ENCODE measurements around the gene ADSS1. TPM values are rescaled to one million over a fixed set of nuclear protein-coding genes. Genes with fewer than 3 reads are reported as not detected.

ADSS1 gene
- total RNA-seq, 3 donors from 2014 or later, result 2.0 to 6.0 (median 4.2) TPM

- Histone ChIP-seq H3K36me3 (ENCODE audit: low read depth) (peaks cover 15% of the 10 kb centered on the region), H3K4me1 (ENCODE audit: low read depth) (no peaks in the 10 kb centered on the region), H3K4me3 (no peak overlapping the region), H3K9me3 (no peaks in the 10 kb centered on the region)
- no peak for TF ChIP-seq CTCF (IDR thresholded peaks at IDR 0.05)
- no peak for DNase-seq
- intact Hi-C loops (cut with DNase I, micrococcal nuclease), result no loop called here
- ATAC-seq, result no peak
Observed at GRCh38 chr14:104714681-104715080, 9.3 kb upstream of the ADSS1 start.

- TF ChIP-seq CTCF (IDR thresholded peaks at IDR 0.05), result no peak
- H3K4me1 ChIP-seq (ENCODE audit: low read depth), result no peaks in the 10 kb centered on the region
- H3K36me3 ChIP-seq (ENCODE audit: low read depth), result peaks cover 15% of the 10 kb centered on the region
- intact Hi-C loops (cut with DNase I, micrococcal nuclease), result no loop called here
- no peaks in the 10 kb centered on the region for H3K9me3 ChIP-seq
- H3K4me3 ChIP-seq, result no peak overlapping the region
- ATAC-seq (no peak), DNase-seq (no peak)
Observed at GRCh38 chr14:104715416-104715815, 8.6 kb upstream of the ADSS1 start.

- DNase-seq (no peak), ATAC-seq (no peak)
- H3K36me3 ChIP-seq (ENCODE audit: low read depth), result peaks cover 12% of the 10 kb centered on the region
- no peak for TF ChIP-seq CTCF (IDR thresholded peaks at IDR 0.05)
- intact Hi-C loops (cut with DNase I, micrococcal nuclease), result no loop called here
- H3K4me3 ChIP-seq, result no peak overlapping the region
- no peaks in the 10 kb centered on the region for H3K9me3 ChIP-seq
- H3K4me1 ChIP-seq (ENCODE audit: low read depth), result no peaks in the 10 kb centered on the region
Observed at GRCh38 chr14:104715871-104716270, 8.2 kb upstream of the ADSS1 start.

- peaks cover 7% of the 10 kb centered on the region for H3K36me3 ChIP-seq (ENCODE audit: low read depth)
- ATAC-seq (no peak), DNase-seq (no peak)
- TF ChIP-seq CTCF (IDR thresholded peaks at IDR 0.05), result no peak
- no peaks in the 10 kb centered on the region for H3K9me3 ChIP-seq
- no peak overlapping the region for H3K4me3 ChIP-seq
- H3K4me1 ChIP-seq (ENCODE audit: low read depth), result no peaks in the 10 kb centered on the region
- intact Hi-C loops (cut with DNase I, micrococcal nuclease), result no loop called here
Observed at GRCh38 chr14:104717137-104717536, 6.9 kb upstream of the ADSS1 start.

- no peak for TF ChIP-seq CTCF (IDR thresholded peaks at IDR 0.05)
- peaks cover 7% of the 10 kb centered on the region for H3K36me3 ChIP-seq (ENCODE audit: low read depth)
- H3K4me3 ChIP-seq, result no peak overlapping the region
- H3K4me1 ChIP-seq (ENCODE audit: low read depth), result peaks cover 4% of the 10 kb centered on the region
- intact Hi-C loops (cut with DNase I, micrococcal nuclease), result no loop called here
- no peak for DNase-seq
- H3K9me3 ChIP-seq, result no peaks in the 10 kb centered on the region
- ATAC-seq, result no peak
Observed at GRCh38 chr14:104717646-104718045, 6.4 kb upstream of the ADSS1 start.

- Histone ChIP-seq H3K36me3 (ENCODE audit: low read depth) (peaks cover 7% of the 10 kb centered on the region), H3K4me1 (ENCODE audit: low read depth) (peaks cover 9% of the 10 kb centered on the region), H3K4me3 (no peak overlapping the region), H3K9me3 (no peaks in the 10 kb centered on the region)
- TF ChIP-seq CTCF (IDR thresholded peaks at IDR 0.05), result no peak
- DNase-seq, result no peak
- no peak for ATAC-seq
- intact Hi-C loops (cut with DNase I, micrococcal nuclease), result no loop called here
Observed at GRCh38 chr14:104718147-104718546, 5.9 kb upstream of the ADSS1 start.

Measured in mucosa of descending colon (tissue), 3 donors.